HG03521 (cell line): Measurements from ENCODE around the gene PRPSAP2.
"Not testable (repeated sequence)": the region's sequence is repeated elsewhere in the genome, so short reads cannot be mapped to it uniquely, and the experiment has no call there.

ENCODE experiments used
- ATAC-seq: cut with Tn5 transposase; IDR thresholded peaks from one replicate; pipeline ENCODE4 v1.9.1; 2021; ENCODE audit warnings: mild to moderate bottlenecking, moderate library complexity; ENCODE audit not compliant: unreplicated experiment

The PRPSAP2 gene

DNA sequence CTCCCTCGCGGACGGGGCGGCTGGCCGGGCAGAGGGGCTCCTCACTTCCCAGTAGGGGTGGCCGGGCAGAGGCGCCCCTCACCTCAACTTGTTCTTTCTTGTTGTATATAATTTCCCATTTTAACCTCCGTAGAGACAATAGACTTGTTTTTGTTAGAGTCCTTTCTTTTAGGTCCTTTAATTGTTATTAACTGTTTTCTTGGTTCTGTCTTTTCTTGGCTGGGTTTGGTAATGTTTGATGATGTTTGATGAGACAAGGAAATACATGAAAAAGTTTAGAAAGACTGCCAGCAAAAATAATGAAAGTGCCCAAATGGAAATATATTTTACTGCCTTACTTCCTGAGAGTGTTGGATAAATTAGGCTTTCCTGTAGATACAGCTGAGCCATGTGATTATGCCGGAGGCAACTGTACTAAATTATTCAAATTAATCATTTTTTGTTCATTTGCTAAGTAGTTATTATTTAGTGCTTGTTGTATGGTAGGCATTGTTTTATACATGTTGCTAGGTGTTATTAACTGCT lies 30.9 kb downstream of the PRPSAP2 start:
- ATAC-seq, result no peak

DNA sequence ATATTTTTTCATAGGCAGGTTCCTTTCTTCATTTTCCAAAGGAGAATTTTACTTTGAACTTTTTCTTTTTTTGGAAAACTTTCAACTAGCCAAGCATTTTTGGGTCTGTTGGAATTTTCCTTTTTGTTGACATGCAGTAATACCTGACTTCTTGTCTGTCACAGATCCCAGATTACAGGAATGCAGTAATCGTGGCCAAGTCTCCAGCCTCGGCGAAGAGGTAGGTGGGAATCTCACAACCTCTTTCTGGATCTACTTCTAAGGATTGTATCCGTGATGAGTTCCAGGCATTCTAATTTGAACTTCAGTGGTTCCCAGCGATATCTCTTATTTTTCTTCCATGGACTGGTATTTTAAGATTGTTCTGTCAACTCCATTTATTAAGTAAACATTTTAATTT lies 31.7 kb downstream of the PRPSAP2 start:
- ATAC-seq, result no peak

DNA sequence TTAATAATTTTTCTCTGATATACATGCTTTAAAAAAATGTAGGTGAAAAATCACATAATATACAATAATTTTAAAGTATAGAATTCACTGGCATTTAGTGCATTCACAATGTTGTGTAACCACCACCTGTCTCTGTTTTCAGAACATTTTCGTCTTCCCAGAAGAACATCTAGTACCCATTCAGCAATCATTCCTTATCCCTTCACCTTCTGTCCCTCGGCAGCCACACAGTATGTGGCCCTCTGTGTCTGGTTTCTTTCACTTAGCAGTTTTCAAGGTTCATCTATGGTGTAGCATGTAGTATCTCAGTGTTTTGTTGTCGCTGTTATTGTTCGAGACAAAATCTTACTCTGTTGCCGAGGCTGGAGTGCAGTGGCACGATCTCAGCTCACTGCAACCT lies 33.6 kb downstream of the PRPSAP2 start:
- no peak for ATAC-seq

DNA sequence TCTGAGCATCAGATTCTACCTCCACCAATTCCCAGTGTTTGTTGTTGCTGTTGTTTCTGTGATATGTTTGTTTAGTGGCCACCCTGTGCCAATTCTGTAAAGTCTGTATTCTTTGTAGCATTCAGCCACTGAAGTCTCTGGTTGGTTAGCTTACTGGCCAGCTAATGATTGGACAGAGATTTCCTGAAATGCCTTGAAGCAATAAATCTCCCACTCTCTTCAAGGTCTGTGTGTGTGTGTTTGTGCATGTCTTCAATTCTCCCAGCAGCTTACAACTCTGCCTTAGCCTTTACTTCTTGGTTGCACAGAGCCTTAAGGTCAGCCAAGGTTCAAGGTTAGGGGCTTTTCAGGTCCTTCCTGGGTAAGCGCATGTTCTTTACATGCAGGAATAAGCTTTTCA lies 38.2 kb downstream of the PRPSAP2 start:
- no peak for ATAC-seq

DNA sequence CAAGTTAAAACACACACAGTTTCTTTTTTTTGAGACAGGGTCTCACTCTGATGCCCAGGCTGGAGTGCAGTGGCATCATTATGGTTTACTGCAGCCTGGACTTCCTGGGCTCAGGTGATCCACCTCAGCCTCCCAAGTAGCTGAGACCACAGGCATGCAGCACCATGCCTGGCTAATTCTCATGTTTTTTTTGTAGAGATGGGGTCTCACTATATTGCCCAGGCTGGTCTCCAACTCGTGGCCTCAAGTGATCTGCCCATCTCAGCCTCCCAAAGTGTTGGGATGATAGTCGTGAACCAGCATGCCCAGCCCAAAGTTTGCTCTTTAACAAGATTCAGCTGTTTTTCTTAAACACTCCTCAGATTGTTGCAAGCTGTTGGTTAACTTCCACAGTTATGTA lies 39.0 kb downstream of the PRPSAP2 start:
- no peak for ATAC-seq

DNA sequence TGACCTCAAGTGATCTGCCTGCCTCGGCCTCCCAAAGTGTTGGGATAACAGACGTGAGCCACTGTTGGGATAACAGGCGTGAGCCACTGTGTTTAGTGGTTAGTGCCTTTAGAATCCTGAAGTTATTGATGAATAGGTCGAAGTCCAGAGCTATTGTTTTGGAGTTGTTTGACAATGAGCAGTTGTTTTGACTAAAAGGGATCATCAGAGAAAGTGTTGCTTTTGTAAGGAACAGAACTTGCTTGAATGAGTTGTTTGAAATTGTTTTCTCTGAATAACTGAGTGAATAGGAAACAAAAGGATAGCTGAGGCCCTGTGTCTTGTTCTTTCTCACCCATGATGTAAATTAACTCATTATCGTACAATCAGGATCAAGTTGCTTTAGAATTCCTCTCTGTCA lies 46.6 kb downstream of the PRPSAP2 start:
- no peak for ATAC-seq

DNA sequence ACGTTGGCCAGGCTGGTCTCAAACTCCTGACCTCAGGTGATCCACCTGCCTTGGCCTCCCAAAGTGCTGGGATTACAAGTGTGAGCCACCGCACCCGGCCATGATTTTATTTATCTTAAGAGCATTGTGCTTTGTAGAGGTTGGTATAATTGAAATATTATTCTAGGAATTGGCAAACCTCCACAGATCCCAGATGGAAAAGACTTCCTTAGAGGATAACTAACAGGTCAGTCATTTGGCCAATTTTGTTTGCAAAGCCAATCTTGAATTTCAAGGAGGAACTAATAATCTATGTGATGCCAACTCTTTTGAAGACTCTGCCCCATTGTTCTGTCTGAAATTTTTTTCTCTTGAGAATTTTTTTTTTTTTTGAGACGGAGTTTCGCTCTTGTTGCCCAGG lies 47.3 kb downstream of the PRPSAP2 start:
- ATAC-seq, result no peak

DNA sequence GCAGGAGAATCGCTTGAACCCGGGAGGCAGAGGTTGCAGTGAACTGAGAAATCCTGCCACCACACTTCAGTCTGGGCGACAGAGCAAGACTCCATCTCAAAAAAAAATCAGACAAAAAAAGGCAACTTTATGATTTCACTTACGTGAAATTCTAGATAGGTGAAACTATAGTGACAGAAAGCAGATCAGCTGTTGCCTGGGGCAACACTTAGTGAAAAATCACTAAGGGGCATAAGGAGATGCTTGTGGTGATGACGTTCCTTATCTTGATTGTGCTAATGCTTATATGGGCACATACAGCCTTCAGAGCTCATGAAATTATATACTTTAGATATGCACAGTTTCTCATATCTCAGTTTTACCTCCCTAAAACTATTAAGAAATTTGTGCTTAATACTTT lies 52.4 kb downstream of the PRPSAP2 start:
- no peak for ATAC-seq

DNA sequence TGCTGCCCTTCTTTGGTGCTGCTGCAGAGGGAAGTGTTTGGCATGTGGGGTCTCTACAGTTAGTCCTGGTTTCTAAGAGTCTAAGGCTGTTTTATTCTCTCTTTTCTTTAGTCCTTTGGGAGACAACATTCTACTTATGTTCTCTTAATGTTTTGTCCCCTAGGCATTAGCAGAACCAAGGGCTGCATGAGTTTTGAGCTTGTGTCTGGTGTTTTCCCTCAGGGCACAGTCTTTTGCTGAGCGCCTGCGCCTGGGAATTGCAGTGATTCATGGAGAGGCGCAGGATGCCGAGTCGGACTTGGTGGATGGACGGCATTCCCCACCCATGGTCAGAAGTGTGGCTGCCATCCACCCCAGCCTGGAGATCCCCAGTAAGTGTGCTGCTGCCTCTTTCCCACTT lies 53.0 kb downstream of the PRPSAP2 start:
- no peak for ATAC-seq

DNA sequence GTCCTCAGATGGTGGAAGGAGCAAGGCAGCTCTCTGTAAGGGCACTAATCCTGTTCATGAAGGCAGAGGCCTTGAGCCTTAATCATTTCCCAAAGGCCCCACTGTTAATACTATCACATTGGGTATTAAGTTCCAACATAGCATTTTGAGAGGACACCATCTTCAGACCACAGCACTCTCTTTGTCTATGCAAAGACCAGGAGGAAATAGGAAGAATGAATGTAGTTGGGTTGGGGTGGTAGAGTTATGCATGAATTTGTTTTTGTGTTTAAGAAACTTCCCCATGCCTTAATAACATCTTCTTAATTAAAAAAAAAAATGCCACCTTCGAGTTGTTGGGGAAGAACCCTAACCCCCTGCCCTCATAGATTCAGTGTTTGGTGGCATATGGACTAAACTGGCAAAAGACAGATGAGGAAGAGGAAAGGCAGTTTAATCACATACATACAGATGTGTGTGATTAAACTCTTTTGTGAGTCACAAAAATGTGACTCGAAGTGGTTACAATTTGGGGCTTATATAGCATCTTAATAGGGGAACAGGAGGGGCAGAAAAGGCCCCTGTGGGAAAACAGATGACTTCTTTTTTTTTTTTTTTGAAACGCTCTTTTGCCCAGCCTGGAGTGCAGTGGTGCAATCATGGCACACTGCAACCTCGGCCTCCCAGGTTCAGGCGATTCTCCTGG lies 59.0 kb downstream of the PRPSAP2 start:
- ATAC-seq, result no peak

DNA sequence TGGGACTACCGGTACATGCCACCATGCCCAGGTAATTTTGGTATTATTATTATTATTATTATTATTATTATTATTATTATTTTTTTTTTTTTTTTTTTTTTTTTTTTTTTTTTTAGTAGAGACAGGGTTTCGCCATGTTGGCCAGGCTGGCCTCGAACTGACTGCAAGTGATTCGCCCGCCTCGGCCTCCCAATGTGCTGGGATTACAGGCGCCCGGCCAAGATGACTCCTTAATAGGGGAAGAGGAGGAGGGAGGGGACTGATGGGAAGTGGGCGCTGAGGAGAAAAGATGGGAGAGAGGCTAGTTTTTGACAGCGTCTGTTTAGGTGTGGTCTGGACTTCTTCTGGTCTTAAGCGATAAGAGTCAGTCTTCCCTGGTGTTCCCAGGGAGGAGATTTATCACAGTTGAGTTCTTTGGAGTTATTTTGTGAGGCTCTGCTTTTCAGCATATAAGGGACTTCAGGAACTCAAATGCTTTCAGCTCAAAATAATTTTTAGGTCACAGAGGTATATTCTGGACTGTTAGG lies 59.6 kb downstream of the PRPSAP2 start:
- ATAC-seq, result no peak

DNA sequence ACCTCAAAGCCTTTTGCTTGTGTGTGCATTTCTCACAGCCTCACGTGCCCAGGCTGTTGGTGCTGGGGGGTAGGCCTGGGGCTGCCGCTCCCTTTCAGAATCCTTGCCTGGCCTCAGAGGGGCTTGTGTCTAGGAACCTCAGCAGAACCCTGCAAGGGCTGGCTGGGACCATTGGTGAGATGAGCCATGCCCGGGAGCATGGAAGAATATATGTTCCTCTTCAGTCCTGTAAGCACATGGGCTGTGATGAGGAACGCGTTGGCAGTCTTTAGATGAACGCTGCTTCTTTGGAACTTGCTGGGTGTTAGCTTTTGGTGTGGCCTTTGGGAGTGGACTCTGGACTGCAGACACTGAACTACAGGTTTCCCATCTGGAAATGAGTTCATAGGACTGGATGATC lies 62.0 kb downstream of the PRPSAP2 start:
- ATAC-seq, result no peak

DNA sequence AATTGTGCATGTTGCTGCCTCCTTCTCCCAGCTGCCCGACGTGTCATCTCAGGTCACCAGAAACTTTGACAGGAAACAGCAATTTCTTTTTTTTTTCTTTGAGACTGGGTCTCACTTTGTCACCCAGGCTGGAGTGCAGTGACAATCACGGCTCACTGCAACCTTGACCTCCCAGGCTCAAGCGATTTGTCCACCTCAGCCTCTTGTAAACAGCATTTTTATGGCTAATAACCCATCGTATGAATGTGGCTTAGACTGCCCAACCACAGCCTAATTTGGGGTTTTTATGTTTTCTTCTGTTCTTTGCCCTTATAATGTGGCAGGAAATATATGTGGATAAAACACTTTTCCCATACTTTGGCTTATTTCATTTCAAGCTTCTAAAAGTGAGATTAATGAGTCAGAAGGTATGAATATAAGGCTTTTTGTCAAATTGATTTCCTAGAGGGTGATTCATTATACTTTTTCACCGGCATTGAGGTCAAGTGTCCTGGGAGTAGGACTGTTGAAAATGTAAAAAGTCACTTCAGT lies 63.0 kb downstream of the PRPSAP2 start:
- ATAC-seq, result no peak

DNA sequence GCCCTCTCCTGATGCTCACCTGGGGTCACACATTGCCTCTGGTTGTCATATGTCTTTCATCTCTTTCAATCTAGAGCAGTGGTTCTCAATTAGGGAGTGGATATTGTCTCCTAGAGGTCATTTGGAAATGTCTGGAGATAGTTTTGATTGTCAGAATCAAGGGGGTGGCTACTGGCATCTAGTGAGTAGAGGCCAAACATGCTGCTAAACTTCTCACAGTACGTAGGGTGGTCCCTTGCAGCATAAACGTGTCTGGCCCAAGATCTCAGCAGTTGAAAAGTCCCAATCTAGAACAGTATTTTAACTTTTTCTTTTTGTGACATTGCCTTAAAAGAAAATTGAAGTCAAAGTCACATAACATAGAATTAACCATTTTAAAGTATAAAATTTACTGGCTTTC lies 63.6 kb downstream of the PRPSAP2 start:
- no peak for ATAC-seq

DNA sequence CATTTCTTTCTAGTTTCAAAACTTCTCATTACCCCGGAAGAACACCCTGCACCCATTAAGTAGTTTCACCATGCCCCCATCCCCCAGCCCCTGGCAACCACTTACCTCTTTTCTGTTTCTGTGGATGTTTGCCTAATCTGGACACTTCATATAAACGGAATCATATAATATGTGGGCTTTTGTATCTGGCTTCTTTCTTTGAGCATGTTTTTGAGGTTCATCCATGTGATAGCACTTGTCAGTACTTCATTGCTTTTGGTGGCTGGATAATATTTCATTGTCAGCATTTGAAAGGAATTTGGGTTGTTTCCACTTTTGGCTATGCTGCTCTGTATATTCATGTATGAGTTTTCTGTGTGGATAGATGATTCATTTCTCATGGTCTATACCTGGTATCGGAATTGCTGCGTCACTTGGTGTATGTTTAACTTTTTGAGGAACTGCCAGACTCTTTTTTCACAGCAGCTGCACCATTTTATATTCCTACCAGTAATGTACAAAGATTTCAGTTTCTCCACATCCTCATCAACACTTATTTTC lies 64.1 kb downstream of the PRPSAP2 start:
- ATAC-seq, result peak; percentile 67

DNA sequence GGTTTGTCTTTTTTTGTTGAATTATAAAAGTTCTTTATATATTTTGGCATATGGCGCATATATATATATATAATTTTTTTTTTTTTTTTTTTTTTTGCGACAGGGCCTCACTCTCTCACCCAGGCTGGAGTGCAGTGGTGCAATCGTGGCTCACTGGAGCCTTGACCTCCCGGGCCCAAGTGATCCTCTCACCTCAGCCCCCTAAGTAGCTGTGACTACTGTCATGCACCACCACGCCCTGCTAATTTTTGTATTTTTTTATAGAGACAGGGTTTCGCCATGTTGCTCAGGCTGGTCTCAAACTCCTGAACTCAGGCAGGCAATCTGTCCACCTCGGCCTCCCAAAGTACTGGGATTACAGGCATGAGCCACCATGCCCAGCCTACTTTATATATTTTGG lies 64.7 kb downstream of the PRPSAP2 start:
- not testable (repeated sequence) for ATAC-seq

DNA sequence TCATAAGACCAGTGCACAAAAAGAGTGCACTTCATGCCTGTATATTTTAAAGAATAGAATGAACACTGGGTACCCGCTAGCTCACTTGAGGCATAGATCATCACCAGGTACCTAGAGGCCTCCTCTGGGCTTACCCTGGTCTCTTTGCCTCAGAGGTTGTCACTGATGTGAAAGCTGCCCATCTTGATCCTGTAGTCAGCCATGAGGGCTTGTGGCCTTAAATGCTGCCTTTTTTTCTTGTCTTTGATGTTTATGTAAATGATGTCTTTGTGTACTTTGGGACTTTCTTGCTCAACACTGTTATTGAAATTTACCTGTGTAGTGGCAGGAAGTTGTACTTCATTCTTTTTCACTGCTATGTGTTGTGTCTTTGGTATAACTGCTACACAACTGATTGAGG lies 67.3 kb downstream of the PRPSAP2 start:
- ATAC-seq, result no peak

DNA sequence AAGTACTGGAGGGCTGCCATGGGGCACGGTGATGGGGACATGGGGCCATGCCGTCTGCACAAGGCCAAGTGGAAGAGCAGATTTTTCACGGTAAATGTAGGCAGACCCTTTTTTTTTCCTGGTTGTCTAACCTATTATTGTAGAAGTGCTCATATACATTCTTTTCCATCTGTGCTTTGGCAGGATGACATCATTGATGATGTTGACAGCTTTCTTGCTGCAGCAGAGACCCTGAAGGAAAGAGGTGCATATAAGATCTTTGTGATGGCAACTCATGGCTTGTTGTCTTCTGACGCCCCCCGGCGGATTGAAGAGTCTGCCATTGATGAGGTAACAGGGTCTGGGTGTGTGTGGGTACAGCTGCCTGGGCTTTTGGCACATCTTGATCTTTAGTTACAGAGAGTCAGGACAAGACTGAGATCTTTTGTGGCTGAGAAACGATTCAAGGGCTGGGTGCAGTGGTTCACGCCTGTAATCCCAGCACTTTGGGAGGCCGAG lies 70.7 kb downstream of the PRPSAP2 start:
- ATAC-seq, result no peak

DNA sequence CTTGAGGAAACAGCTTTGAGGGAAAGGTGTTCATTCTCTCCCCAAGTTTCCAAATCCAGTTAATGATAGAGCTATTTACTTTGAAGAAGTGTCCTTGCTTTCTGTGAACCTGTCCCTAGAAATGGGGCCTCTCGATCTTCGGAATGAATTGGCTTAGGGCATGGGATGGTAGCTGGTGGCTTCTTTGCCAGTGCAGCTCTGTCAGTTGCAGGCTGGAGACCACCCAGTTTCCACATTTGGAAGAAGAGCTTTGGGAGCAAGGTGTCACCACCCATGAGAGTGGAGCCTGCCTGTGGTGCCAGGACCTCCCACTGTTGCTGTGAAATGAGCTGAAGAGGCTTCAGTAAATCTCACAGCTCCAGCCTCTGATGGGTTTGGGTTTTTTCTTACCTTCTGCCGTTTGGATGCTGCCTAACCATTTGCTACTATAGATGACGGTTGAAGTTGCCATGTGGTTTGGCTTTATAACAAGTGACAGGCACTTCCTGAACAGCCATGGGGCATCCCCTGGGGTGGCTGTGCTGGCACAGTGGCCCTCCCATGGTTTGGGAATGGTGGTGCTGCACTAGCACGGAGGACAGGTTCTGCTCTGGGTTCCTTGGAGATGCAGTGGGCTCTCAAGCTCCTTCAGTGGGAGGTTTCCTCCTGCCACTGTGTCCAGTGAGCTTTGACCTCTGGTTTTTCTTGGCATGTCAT lies 74.6 kb downstream of the PRPSAP2 start:
- ATAC-seq, result no peak

DNA sequence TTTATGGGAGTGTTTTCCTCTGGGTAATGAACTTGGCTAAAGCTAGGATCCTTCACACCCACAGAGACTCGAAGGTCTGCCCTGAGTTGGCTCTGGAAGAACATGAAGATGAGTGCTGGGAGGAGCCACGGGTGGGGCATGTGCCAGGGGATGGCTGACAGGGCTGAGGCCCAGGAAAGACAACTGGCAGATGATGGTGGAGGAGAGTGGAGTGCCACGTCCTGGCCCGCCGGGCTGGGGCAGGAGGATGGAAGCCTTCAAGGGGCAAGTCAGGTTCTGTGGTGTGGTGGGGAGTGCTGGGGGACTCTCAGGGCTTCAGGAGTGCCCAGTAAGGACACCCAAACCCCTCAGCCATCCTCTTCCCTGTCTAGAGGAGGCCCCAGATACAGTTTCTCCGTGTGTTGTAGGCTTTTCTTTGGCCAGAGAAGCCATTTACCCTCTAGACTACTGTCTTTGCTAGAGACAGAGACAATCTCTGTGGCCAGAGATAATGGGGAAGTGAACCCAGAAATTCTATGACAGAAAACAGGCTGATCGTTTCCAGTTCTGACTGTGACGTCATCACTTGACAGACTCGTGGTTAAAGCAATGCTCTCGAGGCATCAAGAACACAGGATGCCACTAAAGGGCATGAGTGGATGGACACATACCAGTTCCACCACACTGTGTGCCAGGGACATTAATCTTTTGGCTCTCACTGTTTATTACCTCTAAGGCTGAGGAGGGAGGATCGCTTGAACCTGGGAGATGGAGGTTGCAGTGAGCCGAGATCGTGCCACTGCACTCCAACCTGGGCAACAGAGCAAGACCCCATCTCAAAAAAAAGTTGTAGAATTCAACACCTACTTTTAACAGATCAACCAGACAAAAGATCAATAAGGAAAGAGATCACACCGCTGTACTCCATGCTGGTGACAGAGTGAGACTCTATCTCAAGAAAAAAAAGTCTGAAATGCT lies 75.4 kb downstream of the PRPSAP2 start:
- no peak for ATAC-seq
